Measurements from ENCODE around the gene DMAC2.
A peak's percentile ranks its signal among the peaks of the same experiment; 100 is the strongest.
"Not testable (repeated sequence)": the region's sequence is repeated elsewhere in the genome, so short reads cannot be mapped to it uniquely, and the experiment has no call there.

DMAC2 gene

DNA sequence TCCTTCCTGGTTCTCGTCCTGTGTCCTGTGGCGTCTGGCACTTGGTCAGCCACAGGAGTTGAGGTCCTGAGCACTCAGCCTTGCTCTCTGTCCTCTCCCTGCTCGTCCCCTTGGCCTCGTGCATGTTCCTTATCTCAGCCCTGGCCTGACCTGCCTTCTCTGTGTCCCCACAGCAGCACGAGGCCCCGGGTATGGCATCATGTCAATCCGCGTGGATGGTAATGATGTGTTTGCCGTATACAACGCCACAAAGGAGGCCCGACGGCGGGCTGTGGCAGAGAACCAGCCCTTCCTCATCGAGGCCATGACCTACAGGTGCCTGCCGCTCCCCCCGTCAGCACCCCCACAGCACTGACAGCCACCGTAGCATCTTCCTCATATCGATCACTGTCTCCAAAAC is 17.3 kb downstream of the DMAC2 start:
- DNase-seq (ENCODE audit: low spot score) = no peak

DNA sequence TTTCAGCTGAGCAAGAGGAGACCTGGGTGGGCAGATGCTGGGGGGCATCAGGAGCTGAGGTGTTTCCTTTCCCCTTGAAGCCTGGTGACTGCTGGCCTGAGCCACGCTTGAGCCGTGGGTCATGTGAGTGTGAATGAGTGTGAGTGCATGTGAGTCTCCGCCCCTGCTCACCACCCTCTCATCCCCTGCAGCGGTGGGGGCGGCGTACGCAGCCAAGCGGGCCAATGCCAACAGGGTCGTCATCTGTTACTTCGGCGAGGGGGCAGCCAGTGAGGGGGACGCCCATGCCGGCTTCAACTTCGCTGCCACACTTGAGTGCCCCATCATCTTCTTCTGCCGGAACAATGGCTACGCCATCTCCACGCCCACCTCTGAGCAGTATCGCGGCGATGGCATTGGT is 17.7 kb downstream of the DMAC2 start:
- DNase-seq (ENCODE audit: low spot score) = no peak

DNA sequence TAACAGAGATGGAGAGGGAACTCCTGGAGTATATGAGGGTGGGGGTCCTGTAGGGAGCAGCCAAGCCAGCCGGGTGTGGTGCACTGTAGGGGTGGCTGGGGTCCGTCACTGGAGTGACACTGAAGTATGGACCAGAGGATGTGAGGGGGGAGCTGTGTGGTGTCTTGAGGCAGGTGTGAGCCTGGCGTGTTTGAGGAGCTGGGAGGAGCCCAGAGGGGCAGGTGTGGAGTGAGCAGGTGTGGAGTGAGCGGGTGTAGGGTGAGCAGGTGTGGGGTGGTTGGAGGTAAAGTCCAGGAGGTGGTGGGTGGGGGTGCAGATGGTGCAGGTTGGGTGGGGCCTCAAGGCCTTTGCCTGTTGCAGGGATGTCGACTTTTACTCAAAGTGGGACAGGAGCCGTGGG is 18.4 kb downstream of the DMAC2 start:
- no peak for DNase-seq (ENCODE audit: low spot score)

DNA sequence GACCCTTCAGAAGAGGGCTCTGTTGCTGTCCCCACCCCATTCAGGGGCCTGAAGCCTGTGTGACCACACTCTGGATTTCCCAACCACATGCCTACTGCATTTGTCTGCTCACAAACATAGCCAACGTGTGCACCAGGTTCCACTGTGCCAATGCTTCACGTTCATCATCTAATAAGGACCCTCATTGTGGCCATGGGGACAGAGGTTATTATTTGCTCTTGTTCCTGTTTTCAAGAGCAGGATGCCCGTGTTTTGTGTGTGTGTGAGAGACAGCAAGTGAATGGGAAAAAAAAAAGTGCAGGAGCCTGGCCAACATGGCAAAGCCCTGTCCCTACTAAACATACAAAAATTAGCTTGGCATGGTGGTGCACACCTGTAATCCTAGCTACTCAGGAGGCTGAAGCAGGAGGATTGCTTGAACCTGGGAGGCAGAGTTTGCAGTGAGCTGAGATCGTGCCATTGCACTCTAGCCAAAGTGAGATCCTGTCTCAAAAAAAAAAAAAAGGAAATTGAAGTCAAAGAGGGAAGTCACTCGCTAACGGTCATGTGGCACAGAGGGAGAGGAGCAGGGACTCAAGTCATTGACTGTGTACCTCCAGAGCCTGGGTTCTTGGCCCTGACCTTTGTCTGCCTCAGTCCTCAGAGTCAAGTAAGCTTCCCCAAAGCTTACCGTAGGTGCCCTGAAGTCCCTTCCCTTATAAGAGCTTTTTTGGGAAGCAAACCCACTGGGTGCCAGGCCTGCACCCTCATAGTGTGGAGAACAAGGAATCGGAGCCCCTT is 19.4 kb downstream of the DMAC2 start:
- DNase-seq (ENCODE audit: low spot score) = no peak

DNA sequence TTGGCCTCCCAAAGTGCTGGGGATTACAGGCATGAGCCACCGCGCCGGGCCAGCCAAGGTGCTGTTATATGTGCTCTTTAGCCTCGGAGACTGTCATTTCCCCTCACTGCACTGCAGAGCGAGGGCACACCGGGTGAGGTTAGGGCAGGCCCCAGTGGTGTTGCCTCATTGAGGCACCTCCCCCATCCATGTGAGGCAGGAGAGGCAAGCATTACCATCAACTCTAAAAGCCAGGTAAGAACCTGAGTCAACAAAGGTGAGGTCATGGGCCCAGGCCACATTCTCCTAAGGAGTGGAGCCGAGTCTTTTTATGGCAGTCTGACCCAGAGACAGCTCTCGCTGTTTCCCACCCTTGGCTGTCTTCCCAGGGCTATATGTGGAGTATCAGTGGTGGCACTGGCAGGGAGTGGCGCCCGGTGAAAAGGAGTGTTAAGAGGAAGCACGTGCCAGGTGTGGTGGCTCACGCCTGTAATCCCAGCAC is 23.5 kb downstream of the DMAC2 start:
- DNase-seq (ENCODE audit: low spot score) = no peak

DNA sequence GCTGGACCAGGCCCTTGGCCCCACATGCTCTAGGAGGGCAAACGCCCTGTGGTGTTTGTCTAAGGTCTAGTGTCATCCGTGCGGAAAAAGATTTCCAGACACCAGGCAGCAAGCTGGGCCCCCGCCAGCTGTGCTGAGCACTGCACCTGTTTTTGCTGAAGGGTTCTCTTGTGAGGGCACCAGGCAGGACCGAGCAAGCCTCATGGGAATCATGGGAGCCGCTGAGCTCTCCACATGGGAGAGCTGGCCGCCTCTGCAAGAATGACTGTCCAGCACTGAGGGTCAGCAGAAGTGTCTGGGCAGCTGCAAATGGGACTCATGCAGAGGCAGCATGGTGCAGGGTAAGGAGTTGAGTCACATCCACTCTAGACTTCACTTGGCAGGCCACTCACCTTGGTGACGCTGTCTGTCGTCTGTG is 24.5 kb downstream of the DMAC2 start:
- no peak for DNase-seq (ENCODE audit: low spot score)

DNA sequence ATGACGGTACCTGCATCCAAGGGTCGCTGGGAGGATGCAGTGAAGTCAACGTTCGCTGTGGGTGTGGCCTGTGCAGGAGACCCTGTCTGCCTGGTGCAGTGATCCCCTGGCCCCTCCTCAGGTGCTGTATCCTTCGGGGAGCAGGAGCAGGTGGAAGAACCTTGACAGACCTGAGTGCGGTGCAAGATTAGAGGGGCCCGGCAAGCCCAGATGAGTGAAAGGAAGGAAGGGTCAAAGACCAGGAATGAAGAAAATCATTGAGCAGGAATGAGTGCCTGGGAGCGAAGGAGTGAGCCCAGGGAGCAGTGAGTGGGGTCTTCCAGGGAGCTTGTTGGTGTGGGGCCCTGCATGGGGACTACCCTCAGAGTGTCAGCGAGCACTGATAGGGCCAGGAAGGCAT is 25.3 kb downstream of the DMAC2 start:
- DNase-seq (ENCODE audit: low spot score) = no peak

DNA sequence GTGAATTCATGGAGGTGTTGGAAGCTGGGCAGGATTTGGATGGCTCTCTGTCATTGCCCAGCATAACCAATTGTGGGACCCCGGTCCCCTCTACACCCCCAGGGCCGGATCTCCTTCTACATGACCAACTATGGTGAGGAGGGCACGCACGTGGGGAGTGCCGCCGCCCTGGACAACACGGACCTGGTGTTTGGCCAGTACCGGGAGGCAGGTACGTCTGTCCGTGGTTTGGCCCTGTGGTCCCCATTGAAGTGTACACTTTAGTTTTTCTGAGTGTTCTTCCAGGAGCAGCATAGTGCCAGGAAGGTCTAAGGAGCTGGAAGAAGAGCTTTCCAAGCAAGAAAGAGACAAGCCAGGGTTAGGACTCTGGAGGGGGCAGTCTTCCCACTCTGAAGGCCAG is 25.8 kb downstream of the DMAC2 start:
- DNase-seq (ENCODE audit: low spot score) = no peak

DNA sequence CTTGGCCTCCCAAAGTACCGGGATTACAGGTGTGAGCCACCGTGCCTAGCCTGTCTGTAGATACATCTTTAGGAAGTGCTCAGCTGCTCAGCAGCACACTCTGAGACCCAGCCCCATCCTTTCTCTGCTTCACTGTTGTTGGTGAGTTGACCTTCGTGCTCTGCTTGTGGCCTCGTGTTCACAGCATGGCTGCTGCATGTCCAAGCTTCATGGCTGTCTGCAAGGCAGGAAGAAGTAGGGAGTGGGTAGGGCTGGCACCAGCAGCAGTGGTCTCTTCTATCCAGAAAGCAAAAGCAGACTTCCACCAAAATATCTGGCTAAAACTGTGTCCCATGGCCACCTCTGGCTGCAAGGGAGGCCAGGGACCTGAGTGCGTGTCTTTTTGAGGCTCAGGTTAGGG is 26.8 kb downstream of the DMAC2 start:
- DNase-seq (ENCODE audit: low spot score) = no peak

DNA sequence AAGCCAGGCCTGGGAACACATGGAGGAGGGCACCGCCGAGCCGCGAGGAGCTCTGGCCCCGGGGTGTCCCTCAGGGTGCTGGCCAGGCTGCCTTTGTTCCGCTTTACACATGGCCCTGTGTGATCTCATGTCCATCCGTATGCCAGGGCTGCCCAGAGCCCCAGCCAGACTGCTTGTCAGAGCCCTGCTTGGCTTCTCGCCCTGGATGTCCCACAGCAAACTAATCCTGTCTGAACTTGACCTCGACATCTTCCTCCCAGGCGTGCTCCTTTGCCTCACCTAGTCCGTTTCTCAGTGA is 27.8 kb downstream of the DMAC2 start:
- peak; percentile 48 for DNase-seq (ENCODE audit: low spot score)

DNA sequence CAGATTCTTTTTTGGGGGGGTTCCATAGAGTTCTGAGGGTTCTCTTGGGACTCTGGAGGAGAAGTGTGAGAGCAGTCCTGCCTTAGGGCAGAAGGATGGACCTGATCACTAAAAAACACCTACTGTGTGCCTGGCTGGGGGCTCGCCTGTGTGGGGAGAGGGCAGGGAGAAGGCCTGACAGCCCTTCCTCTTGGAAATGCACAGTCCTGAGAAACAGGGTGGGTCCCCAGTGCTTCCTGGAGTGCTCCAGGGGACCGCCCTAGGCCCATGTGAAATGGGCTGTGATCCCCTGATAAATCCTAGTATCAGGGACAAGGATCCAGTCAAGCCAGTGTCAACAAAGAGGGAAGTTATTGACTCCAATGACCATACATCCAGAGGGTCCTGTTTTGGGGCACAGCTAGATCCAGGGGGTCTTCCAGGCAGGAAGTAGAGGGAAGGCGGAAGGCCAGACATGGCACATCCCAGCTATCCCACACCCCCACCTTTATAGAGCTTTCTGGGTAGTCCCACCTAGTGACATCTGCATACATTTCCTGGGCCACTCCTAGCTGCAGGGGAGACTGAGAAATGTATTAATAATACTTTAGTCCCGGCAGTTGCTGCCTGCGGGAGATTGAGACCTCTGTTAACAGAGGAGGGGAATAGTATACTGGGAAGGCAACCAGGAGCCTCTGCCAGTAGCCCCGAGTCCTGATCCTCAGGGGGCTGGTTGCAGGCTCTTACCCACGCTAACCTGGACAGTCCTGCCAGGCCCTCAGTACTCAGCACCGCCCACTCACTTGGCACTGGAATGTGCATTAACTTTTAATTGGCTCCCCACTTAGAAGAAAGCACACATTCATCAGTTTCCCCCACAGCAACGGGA is 28.4 kb downstream of the DMAC2 start:
- no peak for DNase-seq (ENCODE audit: low spot score)

DNA sequence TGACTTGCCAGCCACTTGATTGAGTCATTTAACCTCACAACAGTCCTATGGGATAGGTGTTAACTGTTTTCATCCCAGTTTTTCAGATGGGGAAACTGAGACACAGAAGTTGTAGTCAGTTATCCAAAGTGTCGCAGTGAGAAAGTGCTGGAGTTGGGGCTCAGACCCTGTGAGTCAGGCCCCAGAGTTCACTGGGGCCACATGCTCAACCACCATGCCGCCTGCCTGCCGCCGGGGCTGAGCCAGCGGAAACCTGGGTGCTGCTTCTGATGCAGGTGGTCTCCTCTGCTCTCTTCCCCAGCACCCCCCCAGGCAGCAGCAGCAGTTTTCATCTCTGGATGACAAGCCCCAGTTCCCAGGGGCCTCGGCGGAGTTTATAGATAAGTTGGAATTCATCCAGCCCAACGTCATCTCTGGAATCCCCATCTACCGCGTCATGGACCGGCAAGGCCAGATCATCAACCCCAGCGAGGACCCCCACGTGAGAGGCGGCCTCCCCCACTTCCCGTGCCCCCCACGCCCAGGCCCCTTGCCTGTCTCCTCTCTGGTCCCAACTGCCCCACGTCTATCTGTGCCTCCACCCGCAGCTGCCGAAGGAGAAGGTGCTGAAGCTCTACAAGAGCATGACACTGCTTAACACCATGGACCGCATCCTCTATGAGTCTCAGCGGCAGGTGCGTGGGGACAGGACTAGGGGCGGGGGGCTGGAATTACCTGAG is 29.2 kb downstream of the DMAC2 start:
- no peak for DNase-seq (ENCODE audit: low spot score)

DNA sequence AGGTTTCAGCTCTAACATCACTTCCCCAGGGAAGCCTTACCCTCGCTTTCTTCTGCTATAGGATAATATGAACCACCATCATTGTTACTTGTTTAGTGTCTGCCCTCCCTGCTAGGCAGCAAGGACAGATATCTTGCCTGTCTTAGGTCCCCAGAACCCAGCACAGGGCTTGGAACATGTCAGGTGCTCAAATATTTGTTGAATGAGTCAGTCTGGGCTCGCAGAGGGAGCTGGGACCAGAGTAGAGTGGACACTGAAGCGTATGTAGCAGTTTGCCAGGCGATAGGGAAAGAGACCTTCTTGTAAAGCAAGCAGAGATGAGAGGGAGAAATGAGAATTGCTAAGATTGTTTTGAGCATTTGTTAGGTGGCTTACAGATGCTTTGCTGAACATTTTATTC is 30.4 kb downstream of the DMAC2 start:
- no peak for DNase-seq (ENCODE audit: low spot score)

DNA sequence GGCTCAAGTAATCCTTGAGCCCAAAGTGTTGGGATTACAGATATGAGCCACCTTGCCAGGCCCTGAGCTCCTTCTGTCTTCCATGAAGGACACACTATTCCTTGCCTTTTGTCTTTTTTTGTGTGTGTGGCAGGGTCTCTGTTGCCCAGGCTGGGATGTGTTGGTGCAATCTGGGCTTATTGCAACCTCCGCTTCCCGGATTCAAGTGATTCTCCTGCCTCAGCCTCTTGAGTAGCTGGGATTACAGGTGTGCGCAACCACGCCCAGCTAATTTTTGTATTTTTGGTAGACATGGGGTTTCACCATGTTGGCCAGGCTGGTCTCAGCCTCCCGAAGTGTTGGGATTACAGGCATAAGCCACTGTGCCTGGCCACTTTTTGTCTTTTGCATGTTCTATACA is 30.9 kb downstream of the DMAC2 start:
- DNase-seq (ENCODE audit: low spot score) = not testable (repeated sequence)

DNA sequence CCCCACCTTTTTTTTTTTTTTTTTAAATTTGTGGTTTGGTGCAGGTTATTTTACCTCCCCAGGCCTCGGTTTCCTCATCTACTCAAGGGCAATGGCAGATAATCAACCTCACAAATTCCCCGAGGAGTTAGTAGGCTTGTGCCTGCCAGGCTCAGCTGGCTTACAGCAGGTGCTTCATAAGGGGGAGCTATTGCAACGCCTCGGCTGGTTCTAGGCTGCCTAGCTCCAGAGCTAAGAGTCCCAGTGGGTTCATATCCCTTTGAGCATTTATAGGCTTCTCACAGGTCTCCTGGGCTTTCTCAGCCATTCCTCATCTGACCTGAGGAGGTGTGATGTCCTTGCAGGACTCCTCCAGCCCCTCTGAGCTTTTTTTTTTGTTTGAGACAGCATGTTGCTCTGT is 31.5 kb downstream of the DMAC2 start:
- no peak for DNase-seq (ENCODE audit: low spot score)

DNA sequence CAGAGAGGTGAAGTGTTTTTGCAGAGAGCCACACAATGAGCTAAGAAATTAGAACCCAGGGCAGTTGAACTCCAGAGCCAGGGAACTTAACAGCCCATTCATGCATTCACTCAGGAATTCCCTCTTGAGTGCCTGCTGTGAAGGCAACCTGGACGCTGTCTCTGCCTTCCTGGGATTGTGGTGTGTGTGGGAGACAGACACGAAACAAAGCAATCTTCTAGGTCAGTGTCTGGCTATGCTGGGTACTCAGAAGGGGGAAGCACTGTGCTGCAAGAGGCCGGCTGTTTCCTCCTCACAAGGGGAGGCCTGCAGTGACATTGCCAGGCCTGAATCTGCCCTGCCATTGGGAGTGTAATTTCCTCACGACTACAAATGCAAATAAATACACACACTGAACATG is 32.4 kb downstream of the DMAC2 start:
- DNase-seq (ENCODE audit: low spot score) = no peak

DNA sequence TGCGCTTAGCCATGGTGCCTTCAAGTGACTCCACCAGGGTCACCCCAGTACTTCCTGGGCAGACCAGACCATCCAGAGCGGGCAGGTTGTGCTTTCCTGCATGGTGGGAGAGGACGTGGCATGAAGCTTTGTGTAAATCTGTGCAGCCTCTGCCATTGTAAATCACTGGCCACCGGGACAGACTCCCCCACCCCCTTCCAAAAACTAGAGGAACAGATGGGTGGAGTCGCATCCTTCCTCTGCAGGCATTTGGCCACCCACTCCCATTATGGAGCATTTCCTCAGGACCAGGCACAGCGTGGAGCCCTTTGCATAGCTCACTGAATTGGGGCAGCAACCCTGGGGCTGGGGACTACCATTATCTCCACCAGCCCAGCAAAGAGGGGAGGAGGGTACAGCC is 33.9 kb downstream of the DMAC2 start:
- no peak for DNase-seq (ENCODE audit: low spot score)

DNA sequence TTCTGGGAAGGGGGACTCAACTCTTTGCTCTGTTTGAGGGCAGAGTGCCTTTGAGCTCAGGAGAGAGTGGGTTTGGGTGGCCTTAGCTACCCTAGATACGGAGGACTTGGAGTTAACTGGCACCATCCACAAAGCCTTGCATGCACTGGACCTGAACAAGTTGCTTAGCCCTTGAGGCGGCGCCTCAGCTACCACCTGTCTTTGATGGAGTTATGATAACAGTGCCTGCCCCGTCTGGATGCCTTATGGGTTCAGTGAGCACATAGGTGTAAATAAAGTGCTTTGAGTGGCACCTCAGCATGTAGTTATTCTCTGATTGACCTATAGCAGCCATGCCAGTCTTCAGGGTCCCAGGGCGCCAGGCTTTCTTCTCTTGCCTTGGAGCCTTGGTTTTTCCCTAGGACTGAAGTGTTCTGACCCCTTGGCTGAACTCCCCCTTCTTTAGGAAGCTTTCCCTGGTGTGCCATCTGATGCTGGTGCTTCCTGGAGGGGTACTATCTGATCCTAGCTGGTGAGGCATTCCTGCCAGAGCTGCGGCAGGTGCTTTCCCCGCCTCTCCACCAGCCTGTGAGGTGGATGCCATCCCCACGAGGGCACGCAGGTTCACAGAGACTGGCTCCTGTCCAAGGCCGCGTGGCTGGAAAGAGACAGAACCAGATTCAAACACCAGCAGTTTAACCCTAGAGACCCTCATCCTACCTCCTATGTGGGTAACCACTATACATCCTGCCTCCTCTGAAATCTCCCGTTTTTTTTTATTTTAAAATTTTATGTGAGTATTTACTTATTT is 36.3 kb downstream of the DMAC2 start:
- DNase-seq (ENCODE audit: low spot score) = no peak

DNA sequence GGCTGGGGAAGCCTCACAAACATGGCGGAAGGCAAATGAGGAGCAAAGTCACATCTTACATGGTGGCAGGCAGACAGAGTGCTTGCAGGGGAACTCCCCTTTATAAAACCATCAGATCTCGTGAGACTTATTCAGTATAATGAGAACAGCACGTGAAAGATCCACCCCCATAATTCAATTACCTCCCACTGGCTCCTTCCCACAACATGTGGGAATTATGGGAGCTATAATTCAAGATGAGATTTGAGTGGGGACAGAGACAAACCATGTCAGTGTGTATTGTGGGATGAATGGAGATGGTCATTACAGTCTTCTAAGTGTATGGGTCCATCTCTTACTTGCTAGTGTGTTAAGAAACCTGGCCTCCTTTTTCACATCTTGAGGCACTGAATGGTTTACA is 37.7 kb downstream of the DMAC2 start:
- no peak for DNase-seq (ENCODE audit: low spot score)

DNA sequence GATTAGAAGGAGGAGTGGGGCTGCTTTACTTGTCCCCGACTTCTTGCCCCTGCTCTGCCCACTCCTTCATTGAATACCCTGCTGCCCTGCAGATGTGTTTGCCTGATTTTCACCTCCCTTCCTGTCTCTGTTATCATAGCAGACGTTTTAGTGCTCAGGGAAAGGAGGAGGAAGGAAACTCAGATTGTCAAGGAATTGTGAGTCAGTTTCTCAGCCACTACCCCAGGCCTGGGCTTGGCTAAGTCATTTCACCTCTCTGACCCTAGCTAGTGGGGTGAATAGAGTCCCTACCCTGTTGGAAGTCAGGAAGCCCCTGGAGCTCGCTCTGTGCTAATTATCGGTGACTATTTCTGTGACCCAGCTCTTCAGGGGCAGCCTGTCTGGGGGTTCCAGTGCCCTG is 38.2 kb downstream of the DMAC2 start:
- no peak for DNase-seq (ENCODE audit: low spot score)

DNA sequence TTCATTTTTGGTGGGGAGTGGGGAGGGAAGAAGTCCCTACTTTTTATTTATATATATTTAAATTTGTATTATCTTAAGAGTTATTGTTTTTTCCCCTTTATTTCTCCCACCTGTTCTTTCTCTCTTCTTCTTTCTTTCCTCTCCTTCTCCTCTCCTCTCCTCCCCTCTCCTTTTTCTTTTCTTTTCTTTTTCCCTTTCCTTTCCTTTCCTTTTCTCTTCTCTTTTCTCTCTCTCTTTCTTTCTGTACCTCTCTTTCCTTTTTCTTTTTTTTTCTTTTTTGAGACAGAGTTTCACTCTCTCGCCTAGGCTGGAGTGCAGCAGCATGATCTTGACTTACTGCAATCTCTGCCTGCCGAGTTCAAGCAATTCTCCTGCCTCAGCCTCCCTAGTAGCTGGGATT is 40.2 kb downstream of the DMAC2 start:
- DNase-seq (ENCODE audit: low spot score) = no peak

DNA sequence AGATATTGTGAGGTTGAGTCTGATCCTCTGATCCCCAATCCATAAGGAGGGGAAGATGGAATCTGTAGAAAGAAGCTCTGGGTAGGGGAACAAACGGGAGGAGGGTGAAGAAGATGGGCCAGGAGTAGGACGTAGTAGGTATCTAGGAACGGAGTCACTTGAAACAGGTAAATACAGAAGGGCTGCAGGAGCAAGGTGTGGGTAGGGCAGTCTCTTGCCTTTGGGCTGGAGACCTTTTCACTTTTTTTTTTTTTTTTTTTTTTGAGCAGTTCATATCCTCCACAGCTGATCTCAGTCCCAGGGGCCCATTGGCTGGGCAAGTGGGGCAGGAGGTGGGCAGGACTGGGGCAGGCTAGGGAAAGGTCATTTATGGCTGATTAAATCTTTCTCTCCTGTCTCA is 40.6 kb downstream of the DMAC2 start:
- no peak for DNase-seq (ENCODE audit: low spot score)

Measured in cerebellar cortex (tissue), 1 donor.